Body of pancreas (tissue), 4 donors: ENCODE measurements around the gene CTBP1. TPM values are rescaled to one million over a fixed set of nuclear protein-coding genes. Genes with fewer than 3 reads are reported as not detected.

Experiments
- ATAC-seq: fragments of 150-250 bp; one replicate; pipeline ENCODE4 v1.9.1; 2016
- DNase-seq, 4 donors: peaks; one replicate each; pipeline ENCODE4 v3.0.0-alpha.2; 2019
- H3K27ac ChIP-seq, 4 donors: fragments of 200-600 bp; sonication (generic); 1 replicate in 3 of 4; 2 replicates in 1 of 4; pipeline versions ENCODE4 v1.5.1 to v1.6.1; 2016 to 2019; ENCODE audit warnings: mild to moderate bottlenecking in 1 of 4, mixed read lengths in 1 of 4, moderate library complexity in 1 of 4
- H3K27me3 ChIP-seq, 2 donors: fragments of 200-600 bp; sonication (generic); one replicate each; pipeline ENCODE4 v1.6.0; 2016; ENCODE audit warnings: mild to moderate bottlenecking in 1 of 2
- H3K36me3 ChIP-seq, 2 donors: fragments of 200-600 bp; sonication (generic); replicated peaks in 1 of 2; 2 replicates each; pipeline ENCODE4 v1.5.1; 2016; ENCODE audit warnings: low read depth in 2 of 2; ENCODE audit not compliant: insufficient read depth in 1 of 2
- H3K4me1 ChIP-seq: fragments of 200-600 bp; sonication (generic); one replicate; pipeline ENCODE4 v1.6.0; 2016
- H3K4me3 ChIP-seq, 2 donors: fragments of 200-600 bp; sonication (generic); 1 replicate in 1 of 2; 2 replicates in 1 of 2; pipeline ENCODE4 v1.5.1; 2016 to 2019
- H3K9me3 ChIP-seq, 3 donors: fragments of 200-600 bp; sonication (generic); 1 replicate in 2 of 3; 2 replicates in 1 of 3; pipeline ENCODE4 v1.5.1; 2016
- POLR2A ChIP-seq, 3 donors: fragments of 450-650 bp; IDR thresholded peaks; one replicate each; pipeline ENCODE4 v1.6.1; 2016; ENCODE audit warnings: antibody characterized with exemption in 3 of 3, mild to moderate bottlenecking in 2 of 3
- WGBS, 2 donors: methylation state at CpG; one replicate each; pipeline ENCODE4 v1.1.5; 2017; 5-methylcytosine and 5-hydroxymethylcytosine counted together
- intact Hi-C: fragments of 100-400 bp; cut with DNase I; formaldehyde crosslinking; loops from one replicate; pipeline ENCODE4 v1.15.1; 2023
- total RNA-seq, 2 donors: library from RNA; depleted of rRNA; stranded (reverse); fragments of >200 nt; gene quantifications; one replicate each; pipeline ENCODE4 v1.1.0, GENCODE V29; 2016
- TF ChIP-seq, protein P1 (sequence below), 7 experiments: fragments of 450-650 bp in 4 of 7; fragments of 200-600 bp in 3 of 7; sonication (generic) in 3 of 7; IDR thresholded peaks; one replicate each; pipeline ENCODE4 v1.5.1; 2016 to 2019; ENCODE audit warnings: antibody characterized with exemption in 7 of 7

The CTBP1 gene
- total RNA-seq, 2 donors from 2014 or later = 148 to 458 TPM

DNA sequence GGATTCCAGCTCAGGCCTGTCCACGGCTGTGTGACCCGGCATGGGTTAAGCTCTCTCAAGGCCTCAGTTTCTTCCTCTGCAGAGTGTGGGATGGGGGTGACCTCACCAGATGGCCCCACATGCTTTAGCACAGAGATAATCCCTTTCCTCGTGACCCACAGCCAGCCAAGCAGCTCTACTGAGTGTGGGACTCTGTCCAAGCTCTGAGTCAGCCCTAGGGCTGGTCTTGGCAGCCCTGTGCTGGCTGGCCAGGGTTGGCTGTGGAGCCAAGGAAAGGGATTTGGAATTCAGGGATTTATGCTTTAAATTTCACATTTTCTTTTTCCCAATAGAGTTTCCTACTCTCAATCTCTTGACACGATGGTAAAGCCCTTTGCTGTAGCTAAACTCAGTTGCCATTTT is 56.8 kb downstream of the CTBP1 start:
- TF ChIP-seq POLR2A (IDR thresholded peaks at IDR 0.05) = no peak
- TF ChIP-seq, protein P1, sequence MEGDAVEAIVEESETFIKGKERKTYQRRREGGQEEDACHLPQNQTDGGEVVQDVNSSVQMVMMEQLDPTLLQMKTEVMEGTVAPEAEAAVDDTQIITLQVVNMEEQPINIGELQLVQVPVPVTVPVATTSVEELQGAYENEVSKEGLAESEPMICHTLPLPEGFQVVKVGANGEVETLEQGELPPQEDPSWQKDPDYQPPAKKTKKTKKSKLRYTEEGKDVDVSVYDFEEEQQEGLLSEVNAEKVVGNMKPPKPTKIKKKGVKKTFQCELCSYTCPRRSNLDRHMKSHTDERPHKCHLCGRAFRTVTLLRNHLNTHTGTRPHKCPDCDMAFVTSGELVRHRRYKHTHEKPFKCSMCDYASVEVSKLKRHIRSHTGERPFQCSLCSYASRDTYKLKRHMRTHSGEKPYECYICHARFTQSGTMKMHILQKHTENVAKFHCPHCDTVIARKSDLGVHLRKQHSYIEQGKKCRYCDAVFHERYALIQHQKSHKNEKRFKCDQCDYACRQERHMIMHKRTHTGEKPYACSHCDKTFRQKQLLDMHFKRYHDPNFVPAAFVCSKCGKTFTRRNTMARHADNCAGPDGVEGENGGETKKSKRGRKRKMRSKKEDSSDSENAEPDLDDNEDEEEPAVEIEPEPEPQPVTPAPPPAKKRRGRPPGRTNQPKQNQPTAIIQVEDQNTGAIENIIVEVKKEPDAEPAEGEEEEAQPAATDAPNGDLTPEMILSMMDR (IDR thresholded peaks at IDR 0.05) = peak in 1 of 7 experiments; percentile 2
- no peaks in the 10 kb centered on the region for H3K9me3 ChIP-seq
- DNase-seq = peak; percentile 92 to 96 (median 95)
- WGBS, 2 donors = 14 to 19% methylated on average over 4 of the region's 4 CpGs
- peaks cover 31% of the 10 kb centered on the region for H3K4me1 ChIP-seq
- no peak overlapping the region for H3K4me3 ChIP-seq
- H3K36me3 ChIP-seq = no peaks in the 10 kb centered on the region
- H3K27ac ChIP-seq = peak overlapping the region; percentile 78 to 92 (median 86)
- intact Hi-C loops = no loop called here
- no peaks in the 10 kb centered on the region for H3K27me3 ChIP-seq
- peak; percentile 99 for ATAC-seq

DNA sequence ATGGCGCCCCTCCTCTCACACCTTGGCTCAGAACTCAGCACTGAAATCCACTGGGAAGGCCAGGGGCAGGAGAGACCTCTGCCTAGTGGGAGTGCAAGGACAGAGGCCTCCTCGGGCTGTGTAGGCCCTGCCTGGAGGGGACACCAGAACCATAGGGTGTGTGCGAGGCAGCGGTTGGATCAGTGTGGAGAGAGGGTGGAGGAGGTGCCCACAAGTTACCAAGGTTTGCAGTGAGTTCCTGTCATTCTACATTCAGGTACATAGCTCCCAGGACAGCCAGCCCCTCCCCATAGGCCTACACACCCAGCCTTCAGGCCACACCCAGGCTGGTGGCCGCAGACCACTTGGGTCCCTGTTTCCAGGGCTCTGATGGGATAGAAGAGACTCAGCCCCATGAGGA is 57.3 kb downstream of the CTBP1 start:
- H3K9me3 ChIP-seq = no peaks in the 10 kb centered on the region
- WGBS, 2 donors = 70 to 71% methylated on average over 5 of the region's 5 CpGs
- ATAC-seq (peak; percentile 26), DNase-seq (peak in 2 of 4 donors; percentile 21 to 29)
- peak overlapping the region; percentile 78 to 92 (median 86) for H3K27ac ChIP-seq
- no peaks in the 10 kb centered on the region for H3K36me3 ChIP-seq
- peaks cover 31% of the 10 kb centered on the region for H3K4me1 ChIP-seq
- H3K4me3 ChIP-seq = no peak overlapping the region
- intact Hi-C loops = no loop called here
- no peaks in the 10 kb centered on the region for H3K27me3 ChIP-seq
- TF ChIP-seq, protein P1 (IDR thresholded peaks at IDR 0.05) = no peak
- TF ChIP-seq POLR2A (IDR thresholded peaks at IDR 0.05) = no peak

DNA sequence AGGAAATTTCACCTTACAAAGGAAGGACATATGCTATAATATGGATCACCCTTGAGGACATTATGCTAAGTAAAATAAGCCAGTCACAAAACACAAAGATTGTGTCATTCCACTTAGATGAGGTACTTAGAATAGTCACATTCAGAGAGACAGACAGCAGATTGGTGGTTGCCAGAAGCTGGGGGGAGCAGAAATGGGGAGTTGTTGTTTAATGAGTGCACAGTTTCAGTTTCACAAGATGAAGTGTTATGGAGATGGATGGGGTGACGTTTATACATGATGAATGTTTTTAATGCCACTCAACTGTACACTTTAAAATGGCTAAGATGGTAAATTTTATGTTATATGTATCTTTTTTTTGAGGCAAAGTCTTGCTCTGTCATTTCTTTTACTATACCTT is 61.7 kb downstream of the CTBP1 start:
- ATAC-seq (no peak), DNase-seq (peak in 2 of 4 donors; percentile 3 to 9)
- Histone ChIP-seq H3K4me1 (peaks cover 9% of the 10 kb centered on the region), H3K4me3 (no peak overlapping the region), H3K36me3 (no peaks in the 10 kb centered on the region), H3K27ac (no peak overlapping the region), H3K27me3 (no peaks in the 10 kb centered on the region), H3K9me3 (no peaks in the 10 kb centered on the region)
- intact Hi-C loops = no loop called here
- TF ChIP-seq, protein P1 (IDR thresholded peaks at IDR 0.05) = no peak
- TF ChIP-seq POLR2A (IDR thresholded peaks at IDR 0.05) = no peak
- WGBS, 2 donors = 33 to 43% methylated on average over 1 of the region's 1 CpG

DNA sequence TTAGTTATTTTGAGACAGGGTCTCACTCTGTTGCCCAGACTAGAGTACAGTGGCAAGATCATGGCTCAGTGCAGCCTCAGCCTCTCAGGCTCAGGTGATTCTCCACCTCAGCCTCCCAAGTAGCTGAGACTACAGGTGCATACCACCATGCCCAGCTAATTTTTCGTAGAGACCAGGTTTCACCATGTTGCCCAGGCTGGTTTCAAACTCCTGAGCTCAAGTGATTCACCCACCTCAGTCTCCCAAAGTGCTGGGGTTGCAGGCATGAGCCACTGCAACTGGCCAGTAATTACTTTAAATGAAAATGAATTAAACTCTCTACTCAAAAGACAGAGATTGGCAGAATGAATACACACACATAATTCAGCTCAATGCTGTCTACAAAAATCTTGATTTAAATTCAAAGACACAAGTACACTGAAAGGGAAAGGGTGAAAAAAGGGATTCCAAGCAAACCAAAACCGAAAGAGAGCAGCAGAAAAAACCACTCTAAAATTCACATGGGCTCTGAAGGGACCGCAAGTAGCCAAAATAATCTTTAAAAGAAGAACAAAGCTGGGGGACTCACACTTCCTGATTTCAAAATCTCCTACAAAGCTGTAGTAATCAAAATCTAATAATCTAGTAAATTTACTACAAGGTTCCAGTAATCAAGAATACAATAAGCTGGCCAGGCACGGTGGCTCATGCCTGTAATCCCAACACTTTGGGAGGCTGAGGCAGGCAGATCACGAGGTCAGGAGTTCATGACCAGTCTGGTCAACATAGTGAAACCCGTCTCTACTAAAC is 64.8 kb downstream of the CTBP1 start:
- Histone ChIP-seq H3K4me1 (no peaks in the 10 kb centered on the region), H3K4me3 (no peak overlapping the region), H3K9me3 (peaks cover 0 to 17% (median 0%) of the 10 kb centered on the region in 3 donors), H3K36me3 (no peaks in the 10 kb centered on the region), H3K27ac (peak overlapping the region in 1 of 4 donors; percentile 49), H3K27me3 (no peaks in the 10 kb centered on the region)
- WGBS, 2 donors = 52 to 78% methylated on average over 6 of the region's 6 CpGs
- ATAC-seq = peak; percentile 27
- DNase-seq = peak in 1 of 4 donors; percentile 7
- intact Hi-C loops = no loop called here
- no peak for TF ChIP-seq POLR2A (IDR thresholded peaks at IDR 0.05)
- TF ChIP-seq, protein P1 (IDR thresholded peaks at IDR 0.05) = no peak

DNA sequence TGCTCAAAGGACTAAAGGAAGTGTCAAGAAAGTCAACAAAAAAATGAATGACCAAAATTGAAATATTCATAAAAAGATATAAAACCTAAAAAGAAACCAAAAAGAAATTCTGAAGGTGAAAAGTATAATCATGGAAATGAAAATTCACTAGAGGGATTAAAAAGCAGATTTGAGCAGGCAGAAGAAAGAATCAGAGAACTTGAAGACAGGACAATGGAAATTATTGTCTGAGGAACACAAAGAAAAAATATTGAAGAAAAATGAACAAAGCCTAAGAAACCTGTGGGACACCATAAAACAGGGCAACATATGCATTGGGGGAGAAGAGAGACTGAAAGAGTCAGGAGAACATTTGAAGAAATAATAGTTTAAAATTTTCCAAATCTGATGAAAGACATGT is 66.6 kb downstream of the CTBP1 start:
- no peak for TF ChIP-seq POLR2A (IDR thresholded peaks at IDR 0.05)
- TF ChIP-seq, protein P1 (IDR thresholded peaks at IDR 0.05) = no peak

More for the DNA sequence above, 66.6 kb downstream of the CTBP1 start:
- H3K36me3 ChIP-seq = no peaks in the 10 kb centered on the region
- H3K9me3 ChIP-seq = peaks cover 0 to 17% (median 0%) of the 10 kb centered on the region in 3 donors
- no peaks in the 10 kb centered on the region for H3K4me1 ChIP-seq
- ATAC-seq = no peak
- intact Hi-C loops = no loop called here
- DNase-seq = no peak
- no peaks in the 10 kb centered on the region for H3K27me3 ChIP-seq
- no peak overlapping the region for H3K27ac ChIP-seq
- no peak overlapping the region for H3K4me3 ChIP-seq
